ENCODE results near the gene TSR1. TPM values are rescaled to one million over a fixed set of nuclear protein-coding genes. Genes with fewer than 3 reads are reported as not detected.

Gene TSR1
- 66.0 and 100 TPM in 2 replicates for total RNA-seq

DNA sequence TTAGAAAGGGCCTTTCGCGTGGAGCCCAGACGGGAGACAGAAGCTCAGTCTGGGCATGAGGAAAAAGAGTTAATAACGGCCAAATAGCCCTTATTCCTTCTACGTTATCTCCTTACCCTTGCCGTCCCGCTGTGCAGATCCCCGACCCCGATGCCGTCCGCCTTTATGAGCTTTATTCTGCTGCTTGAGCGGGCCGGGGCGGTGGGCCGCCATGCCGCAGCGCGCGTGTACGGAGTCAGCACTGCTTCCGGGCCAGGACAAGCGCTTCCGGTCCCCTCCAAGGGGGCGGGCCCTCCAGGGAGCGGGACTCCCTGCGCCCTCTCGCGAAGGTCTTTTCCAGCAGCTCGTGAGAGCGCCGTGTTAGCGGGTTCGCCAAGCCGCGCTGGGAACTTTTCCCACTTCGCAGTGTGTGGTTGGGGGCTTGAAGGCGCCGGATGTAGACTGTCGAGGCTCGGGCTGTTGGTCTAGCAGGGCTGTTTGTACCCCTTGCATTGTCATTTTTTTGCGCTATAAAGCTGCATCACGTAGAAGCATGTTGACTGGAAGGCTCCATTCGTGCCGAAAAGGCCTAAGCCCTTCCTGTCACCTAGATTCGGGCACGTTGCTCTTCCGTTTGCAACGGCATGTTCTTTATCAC lies at the start of gene TSR1:
Gene TSR1 (minus strand): TSS at position 243 of the 637 bp plus-strand sequence. CDS start 30 bp downstream, at position 213.

DNA sequence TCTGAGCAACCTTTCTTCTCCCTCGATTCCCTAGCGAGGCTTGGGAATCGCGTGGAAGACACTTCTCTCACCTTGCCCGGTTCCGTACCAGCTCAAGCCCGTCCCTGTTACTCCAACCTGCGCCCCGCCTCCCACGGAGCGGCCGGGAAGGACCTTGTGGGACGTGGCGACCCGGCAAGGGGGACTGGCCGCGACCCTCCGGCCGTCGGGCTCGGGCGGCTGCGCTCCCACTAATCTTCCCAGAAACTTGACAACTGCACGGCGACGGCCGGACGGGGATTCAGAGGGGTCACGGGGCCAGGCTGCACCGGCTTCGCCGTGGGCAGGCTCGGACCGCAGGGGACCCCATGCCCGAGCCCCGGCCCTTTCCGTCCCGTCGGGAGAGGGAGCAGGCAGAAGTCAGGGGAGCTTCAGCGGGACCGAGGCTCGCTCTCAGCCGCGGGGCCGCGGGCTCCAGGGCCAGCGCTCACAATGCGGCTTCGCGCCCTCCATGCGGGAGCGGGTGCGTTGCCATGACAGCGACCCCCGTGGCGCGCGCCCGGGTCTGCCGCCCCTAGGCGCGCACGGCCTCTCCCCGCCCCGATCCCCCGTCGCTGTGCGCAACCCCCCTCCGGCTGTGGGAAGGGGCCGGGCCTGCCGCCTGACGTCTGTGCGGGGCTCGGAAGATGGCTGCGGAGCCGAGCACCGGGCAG lies 741 bp upstream of the TSR1 start, which contains the start of gene SGSM2:
Gene SGSM2 (plus strand): TSS at position 650 of the 692 bp plus-strand sequence. CDS start 188 bp downstream, outside the sequence.

DNA sequence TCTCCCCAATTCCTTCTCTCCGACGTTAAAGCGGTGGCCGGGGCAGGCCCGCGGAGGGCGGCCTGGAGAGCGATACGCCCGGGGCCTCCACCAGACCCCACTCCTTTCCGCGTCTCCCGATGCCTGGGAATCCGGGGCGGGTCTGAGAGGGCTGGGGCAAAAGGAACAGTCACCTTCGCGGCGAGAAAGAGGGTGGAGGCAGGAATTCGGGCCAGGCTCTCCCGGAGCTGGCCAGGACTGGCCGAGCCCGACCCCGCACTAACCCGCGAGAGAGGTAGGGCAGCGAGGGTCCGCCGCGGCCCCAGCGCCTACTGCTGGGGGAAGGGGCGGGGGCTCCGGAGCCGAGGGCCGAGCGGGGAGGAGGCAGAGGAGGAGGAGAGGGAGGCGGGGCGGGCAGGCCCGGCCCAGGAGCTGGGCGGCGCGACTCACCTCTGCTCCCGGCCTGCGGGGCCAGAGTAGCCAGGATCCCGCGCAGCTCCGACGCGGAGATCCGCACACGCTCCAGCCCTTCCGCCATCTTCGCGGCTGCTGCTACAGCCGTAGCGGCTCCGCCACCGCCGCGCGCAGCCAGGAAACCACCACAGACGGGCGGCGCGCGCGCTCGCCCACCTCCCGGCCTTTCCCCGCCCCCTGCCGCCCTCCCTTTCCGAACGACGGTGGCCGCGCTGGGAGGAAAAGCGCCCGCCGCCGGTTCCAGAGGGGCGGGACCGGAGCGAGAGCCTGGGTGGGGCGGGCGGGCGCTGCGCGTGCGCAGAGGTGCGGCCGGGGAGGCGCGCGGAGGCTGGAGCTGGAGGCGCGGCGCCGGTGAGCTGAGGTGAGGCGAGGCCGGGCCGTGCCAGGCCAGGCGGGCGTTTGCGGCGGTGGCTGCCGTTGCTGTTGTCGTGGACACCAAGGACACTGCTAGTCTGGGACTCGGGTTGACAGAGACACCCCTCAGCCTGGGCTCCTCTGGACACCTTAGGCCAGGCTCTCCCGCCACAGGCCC lies 32.8 kb downstream of the TSR1 start, which contains the start of the genes SMG6 and SRR:
Gene SMG6 (minus strand): TSS at position 582 of the 985 bp plus-strand sequence. CDS start 65 bp downstream, at position 517.
Gene SRR (plus strand): TSS at position 747 of the 985 bp plus-strand sequence. CDS start 11,611 bp downstream, outside the sequence.

Other genes with a start within 250 kb of the TSR1 start
- 27.0 and 37.5 TPM in 2 replicates for gene SMG6, start 32.7 kb downstream of the TSR1 start, total RNA-seq
- gene SRR, start 32.5 kb downstream of the TSR1 start, total RNA-seq: 12.7 and 19.7 TPM in 2 replicates
- 22.8 and 39.2 TPM in 2 replicates for gene SGSM2, start 1.0 kb upstream of the TSR1 start, total RNA-seq
- gene MNT, start 64.6 kb upstream of the TSR1 start, total RNA-seq: 5.8 and 7.6 TPM in 2 replicates
- gene METTL16, start 175.4 kb upstream of the TSR1 start, total RNA-seq: 15.5 and 15.8 TPM in 2 replicates